Eye (tissue), 1 donor: ENCODE data around the gene METRNL.
A peak's percentile ranks its signal among the peaks of the same experiment; 100 is the strongest.
"Not testable (repeated sequence)": the region's sequence is repeated elsewhere in the genome, so short reads cannot be mapped to it uniquely, and the experiment has no call there.

Experiments used
- DNase-seq: peaks from one replicate; pipeline ENCODE4 v3.0.0-alpha.2; 2015

The METRNL gene

DNA sequence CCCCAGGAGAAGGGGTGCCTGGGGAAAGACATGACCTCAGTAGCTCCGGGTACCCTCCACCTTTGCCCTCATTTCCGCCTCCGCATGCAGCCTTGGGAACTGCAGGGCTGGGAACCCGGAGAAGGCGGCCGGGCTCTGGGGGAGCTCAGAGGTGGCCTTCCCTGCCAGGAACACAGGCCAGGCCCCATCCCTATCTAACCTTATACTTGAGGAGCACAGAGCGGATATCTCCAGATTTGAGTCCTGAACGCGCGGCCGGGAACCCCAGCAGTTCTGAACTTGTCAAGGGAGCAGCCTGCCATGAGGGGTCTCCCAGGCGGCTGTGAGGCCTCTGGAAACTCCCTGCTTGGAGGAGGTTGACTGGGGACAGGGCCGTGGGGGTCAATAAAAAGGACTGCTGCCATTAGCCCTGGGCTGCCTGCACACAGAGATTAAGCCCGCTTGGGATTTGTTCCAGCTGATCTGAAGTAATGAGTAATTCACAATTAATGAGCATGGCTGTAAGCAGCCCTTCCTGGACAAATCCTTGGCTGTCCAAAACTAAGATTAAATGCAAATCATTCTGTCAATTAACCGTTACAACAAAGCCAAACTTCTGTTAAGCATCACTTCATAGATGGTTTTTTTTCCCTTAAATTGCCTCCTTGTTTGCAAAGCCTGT is 26.3 kb upstream of the METRNL start:
- DNase-seq: peak; percentile 78

DNA sequence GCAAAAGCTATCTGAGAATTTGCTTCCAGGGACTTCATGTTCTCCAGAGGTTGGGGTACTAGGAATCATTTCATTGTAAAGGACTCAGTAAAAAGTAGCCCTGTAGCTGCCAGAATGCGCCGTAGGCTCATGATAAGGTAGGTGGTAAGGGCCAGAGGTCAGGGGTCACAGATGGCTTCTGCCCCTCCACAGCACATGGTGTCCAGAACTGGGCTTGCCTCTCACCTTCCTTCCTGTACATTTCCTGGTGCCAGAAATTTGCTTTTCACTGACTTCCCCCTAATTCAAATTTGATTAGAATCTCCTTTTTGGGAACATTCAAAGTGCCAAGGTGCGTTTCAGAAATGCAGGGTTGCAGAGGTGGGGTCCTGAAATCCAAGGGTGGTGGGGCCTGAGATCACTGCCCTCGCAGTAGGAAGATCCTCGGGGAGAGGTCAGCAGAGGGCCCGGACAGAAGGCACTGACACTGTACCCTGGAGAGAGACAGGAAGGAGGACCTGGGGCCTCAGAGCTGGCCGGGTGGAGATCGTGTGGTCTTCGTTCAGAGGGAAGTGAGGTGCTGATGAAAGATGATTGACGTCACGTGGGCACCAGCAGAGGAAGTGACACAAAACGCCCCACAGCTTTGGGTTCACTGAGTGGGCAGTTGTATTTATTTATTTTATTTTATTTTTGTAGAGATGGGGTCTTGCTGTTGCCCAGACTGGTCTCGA is 25.5 kb upstream of the METRNL start:
- no peak for DNase-seq

DNA sequence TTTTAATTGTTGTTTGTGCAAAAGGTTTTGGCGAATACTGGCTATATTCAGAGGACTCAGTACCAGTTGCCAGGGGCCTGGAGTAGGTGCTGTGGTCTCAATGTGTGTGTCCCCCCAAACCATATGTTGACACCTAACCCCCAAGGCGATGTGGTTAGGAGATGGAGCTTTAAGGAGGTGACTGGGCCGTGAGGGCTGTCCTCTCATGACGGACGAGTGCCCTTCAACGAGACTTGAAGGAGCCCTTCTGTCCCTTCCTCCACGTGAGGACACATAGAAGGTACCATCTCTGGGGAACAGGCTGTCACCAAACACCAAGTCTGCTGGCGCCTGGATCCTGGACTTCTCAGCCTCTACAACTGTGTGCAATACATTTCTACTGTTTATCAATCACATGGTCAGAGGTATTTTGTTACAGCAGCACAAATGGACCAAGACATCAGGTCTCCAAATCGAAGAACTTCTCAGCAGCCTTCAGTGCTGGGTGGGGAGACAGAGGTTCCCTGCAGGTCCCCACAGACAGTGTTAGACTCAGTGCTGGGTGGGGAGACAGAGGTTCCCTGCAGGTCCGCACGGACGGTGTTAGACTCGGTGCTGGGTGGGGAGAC is 24.8 kb upstream of the METRNL start:
- DNase-seq: no peak

DNA sequence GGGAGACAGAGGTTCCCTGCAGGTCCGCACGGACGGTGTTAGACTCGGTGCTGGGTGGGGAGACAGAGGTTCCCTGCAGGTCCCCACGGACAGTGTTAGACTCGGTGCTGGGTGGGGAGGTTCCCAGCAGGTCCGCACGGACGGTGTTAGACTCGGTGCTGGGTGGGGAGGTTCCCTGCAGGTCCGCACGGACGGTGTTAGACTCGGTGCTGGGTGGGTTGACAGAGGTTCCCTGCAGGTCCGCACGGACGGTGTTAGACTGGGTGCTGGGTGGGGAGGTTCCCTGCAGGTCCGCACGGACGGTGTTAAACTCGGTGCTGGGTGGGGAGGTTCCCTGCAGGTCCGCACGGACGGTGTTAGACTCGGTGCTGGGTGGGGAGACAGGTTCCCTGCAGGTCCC is 24.2 kb upstream of the METRNL start:
- not testable (repeated sequence) for DNase-seq

DNA sequence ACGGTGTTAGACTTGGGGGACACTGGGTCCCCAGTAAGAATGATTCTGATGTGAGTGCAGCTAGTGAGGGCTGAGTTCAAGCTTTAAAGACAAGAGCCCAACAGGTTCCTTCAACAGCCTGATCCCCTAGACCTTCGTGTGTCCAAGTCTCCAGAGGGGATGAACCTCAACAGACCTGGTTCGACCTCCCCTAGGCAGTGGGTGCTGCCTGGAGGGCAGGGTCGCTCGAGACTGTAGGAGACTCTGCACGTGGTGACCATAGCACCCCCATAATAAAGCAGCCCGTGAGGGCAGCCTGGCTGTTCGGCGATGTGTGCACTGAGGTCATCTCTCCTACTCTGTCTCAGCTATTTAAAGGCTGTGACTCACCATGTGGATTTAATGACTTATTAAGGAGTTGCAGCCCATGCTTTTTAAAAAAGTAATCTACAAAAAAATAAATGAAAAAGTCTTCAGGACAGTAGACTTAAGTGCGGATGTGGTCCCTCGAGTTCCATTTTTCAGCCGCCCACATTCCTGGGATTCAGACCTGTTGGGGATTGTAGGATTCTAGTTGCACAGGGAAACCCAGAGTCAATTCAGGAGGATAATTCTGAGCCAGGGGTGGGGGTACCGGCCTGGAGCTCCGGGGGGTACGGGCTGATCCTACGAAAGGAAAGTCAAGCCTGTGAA is 23.4 kb upstream of the METRNL start:
- DNase-seq: no peak

DNA sequence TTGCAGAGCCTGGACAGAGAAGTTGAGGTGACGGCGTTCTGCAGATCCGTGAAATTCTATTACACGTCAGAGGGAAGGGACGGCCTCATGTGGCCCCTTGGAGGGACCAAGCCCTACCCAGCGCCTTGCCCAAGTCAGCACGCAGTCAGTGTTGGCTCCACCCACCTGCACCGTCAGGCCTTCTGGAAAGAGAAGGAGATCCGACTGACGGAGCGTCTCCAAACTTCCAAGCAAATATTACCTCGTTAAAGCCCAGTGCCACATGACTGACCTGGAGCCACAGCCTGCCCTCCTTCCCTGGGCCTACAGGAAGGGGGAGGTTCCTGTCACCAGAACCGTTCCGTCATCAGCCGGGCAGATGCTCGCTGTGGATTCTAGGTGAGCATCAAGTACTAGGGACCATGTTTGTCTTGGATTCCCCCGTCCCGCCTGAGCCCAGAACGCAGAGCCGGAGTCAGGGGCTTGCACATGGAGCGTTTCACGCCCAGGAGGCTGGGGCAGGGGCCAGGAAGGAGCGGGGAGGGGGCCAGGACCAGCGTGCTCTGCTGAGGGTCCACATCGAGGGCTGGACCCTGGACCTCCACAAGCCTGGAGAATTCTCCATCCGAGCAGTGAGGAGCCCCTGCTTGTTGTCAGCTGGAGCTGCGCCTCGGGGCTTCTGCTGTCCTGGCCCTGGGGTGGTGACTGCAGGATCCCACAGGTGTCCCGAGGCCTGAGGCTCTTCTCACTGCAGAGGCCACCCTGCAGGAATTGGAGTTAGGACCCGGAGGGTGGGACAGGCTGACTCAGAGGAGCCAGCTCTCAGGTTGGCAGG is 22.6 kb upstream of the METRNL start:
- DNase-seq: no peak

DNA sequence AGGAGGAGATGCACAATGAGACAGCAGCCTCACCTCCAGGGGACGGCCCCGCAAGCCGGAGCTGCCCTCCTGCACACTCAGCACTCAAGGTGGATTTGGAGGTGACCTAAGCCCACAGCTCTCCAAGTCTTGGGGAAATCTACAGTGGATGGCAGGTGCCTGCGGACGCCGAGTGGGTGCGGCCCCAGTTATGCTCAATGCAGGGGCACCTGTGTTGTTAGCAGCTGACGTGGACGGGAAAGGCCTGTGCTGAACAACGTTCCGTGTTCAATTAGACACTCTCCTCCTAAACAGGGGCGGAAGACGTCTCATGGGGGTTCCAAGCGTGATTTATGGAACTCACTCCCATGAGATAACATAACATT is 22.0 kb upstream of the METRNL start:
- no peak for DNase-seq

DNA sequence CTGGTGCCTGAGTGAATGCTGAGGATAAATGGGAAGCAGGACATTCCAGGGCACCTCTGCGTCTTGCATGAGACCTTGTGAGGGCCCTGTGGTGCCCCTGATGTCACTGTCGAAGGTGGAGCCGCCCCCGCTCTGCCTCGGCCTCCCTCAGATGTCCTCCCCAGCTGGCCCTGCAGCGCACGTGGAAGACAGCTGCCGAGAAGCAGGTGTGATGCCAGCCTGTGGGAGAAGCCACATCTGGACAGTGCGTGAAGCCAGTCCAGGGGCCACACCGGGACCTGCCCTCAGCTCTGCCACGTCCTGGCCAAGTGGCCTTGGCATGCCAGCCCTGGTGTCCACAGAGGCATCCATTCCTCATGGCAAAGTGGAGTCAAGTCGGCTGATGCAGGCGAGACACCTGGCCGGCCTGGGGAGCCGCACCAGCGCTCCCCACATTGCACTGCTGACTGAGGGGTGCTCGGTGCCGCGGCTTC is 21.6 kb upstream of the METRNL start:
- no peak for DNase-seq

DNA sequence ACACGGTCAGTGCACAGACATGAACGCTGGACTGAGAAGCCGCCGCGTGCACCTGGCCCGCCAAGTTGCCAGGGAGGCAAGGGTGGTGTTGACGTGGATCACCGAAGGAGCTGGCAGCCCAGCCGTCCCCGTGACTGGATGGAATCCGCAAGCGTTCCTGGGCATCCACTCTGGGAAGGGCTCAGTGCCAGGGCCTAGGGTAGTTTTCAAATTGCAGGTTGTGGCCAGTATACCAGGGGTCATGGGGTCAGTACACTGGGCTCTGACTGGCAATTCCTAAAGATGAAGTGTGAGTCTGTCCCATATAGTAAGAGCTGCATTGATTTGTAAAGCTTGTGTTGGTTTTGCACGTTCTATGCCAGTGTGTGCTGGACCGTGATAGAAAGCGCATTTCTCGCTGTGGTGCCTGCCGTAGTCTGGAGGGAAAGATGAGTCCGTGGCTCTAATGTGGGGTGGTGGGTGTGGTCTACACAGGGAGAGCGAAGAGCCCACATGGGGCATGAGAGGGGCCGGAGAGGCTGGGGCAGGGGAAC is 21.1 kb upstream of the METRNL start:
- DNase-seq: no peak

DNA sequence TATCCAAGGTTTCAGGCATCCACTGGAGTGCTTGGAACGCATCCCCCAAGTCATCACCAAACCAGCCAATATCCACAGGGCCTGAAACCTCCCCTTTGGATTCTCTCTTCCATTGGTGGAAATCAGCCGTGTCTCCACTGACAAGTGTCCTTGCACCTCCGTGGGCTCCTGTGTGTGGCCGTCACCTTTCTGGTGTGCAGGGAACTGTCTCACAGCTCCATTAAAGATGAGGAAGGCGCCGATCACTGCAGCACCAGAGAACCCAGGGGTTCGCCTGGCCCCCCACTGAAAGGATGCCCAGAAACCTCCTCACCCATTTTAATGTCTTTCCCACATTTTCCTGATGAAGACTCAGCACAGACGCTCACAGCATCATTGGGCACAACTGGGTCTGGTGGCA is 17.8 kb upstream of the METRNL start:
- no peak for DNase-seq

DNA sequence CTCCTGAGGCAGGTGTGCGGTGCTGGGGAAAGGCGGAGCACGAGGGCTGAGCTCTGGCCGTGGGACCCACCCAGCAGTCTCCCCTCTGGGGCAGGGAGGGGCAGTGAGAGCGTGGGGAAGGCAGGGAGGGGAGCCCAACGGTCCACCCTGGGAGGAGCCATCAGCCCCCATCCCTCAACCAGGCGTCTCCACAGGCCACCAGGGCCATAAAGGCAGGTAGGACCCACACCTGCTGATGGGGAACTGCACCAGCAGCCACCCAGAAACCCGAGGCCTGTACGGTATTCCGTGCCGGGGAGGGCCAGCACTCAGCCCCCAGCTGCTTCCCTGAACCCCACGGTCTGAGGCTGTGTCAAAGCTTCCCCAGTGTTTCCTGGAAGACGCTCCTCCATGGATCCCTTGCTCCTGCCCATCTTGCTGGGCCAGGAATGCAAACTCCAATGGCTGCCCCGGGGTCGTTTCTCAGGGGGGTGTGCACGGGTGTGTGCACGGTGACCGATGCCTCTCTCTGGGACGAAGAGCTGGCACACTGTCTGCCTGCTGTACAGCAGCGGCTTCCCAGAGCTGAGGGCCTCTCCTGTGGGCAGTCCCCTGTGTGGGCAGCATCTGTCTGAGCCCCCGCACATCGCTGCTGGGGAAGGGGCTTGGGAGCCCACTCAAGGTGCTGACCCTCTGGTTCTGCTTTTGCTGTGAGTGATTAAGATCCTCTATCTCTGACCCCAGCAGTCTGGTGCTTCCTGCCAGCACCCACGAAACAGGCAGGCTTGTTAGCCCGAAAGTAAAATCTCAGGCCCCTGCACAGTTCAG is 17.2 kb upstream of the METRNL start:
- DNase-seq: no peak

DNA sequence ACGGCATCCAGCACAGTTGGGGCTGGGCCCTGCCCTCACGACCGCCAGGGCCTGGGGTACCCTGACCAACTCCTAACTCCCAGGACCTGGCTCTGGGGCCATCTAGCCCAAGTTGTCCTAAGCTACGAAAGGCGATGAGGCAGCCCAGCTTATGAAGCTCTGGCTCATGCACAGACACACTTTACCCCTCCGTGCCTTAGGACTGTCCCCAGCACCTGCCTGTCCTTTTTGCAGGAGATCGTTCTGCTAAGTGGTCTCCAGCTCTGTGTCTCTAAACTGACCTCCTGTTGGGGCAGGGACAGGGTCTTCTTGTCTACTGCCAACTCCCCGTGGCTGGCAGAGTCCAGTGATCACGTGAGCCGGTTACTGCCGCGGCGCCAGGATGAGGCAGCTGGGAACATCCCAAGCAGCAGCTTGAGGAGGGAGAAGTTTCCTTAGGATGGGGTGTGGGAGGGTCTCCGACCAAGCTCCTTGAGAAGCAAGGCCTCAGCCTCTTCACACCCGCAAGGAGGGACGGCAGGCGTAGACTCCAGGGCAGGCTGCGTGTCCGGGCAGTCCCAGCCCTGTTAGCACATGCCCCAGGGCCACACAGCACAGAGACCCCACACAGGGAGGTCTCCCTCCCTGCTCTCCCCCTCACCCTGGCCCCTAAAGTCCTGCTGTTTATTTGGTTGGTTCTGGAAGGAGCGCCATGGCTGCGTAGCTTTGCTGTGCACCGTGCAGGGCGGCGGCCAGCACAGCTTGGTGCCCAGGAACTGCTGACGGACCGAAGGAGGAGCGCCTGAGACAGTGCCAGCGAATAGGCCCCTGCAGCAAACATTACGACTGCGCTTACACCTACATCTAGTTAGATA is 16.4 kb upstream of the METRNL start:
- DNase-seq: no peak

DNA sequence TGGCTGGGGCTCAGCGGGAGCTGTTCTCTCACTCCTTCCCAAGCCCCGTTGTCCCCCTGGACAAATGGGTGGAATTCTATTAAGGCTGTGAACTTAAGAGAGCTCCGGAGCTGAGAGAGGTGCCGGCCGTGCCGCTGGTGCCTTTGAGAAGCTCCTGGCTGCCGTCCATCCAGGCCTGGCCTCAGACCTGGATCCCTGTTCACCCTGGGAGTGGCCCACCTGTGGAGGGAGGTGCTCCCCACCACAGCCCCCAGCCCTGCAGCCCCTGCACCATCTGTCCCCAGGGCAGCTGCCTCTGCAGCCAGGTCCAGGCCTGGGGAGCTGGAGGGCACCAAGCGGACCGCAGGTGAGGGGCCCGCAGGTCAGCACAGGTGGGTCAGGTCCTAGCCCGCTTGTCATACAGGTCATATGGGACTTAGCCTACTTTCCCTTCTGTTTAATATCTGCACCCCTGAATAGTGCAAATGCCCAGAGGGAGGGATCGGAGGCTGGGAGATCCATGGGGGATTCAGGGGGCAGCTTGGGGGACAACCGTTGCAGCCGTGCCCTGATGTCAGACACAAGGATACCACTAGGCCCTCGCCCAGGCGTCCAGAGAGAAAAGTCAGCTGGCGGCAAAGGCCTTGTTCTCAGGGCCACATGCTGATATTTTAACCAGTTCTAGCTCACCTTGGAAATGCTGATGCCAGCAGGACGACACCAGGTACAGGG is 15.2 kb upstream of the METRNL start:
- no peak for DNase-seq

DNA sequence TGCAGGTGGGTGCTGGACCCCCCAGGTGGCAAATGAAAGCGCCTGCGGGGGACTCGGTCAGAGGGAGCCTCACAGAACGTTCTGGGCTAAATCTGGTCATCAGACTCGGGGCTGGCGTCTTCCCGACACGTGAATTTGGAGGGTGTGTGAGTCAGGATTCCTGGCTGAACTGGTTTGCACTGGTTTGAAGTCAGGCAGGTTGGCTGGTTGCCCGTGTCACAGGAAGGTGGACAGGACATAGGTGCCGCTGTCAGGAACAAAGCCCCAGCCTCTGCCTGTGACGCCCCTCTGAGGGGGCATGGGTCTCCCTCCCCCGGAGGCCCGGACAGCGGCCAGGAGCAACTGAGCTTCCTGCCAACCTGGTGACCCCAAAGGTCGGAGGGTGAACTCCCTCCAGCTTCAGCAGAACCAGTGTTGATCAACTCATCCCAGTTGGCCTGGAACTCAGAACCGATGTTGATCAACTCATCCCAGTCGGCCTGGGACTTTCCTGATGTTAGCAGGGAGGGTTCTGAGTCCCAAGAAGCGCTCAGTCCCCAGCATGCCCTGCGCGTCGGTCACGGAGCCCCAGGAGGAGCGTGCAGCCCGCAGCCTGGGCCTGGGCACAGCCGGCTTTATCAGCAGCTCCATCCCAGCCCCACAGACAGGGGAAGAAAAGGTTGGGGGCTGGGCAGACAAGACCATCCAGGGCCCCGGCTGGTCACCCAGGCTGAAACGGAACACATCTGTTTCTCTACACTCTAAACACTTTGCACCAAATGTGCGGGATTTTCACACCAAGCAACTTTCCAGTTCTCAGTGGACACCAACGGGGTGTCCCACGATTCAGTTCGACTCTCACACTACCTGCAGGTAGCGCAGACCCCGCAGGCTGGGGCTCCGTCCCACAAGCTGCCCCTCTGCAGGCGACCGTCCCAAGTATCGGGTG is 14.4 kb upstream of the METRNL start:
- DNase-seq: no peak

DNA sequence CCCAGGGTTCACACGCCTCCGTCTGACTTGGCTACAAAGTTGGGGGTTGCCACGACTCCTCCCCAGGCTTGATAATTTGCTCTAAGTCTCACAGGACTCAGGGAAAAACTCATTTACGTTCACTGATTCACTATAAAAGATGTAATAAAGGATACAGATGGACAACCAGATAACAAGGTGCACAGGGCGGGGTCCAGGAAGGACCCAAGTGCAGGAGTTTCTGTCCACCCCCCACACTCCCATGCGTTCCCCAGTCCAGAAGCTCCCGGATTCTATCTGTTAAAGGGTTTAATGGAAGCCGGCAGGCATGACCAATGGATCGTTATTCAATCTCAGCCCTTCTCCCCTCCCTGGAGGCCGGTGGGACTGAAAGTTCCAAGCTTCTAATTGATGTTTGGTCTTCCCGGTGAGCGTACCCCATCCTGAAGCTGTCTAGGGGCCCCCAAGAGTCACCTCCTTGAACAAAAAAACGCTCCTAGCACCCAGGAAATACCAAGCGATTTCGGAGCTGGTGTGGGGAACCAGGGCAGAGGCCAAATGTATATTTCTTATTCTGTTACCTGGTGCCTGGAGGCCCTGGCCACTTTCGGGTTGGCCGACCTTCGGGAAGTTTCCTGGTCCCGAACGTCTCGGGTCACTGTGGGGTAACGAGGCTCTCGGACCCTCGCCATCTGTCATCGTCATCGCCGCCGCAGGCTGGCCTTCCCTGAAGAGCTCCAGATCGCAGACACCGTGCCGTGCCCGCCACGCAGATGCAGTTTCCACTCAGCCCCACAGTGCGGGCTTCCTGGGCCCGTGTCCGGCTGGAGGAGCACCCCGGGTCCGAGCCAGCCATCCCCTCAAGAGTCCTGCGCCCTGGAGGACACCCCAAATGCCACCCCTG is 13.5 kb upstream of the METRNL start:
- no peak for DNase-seq

DNA sequence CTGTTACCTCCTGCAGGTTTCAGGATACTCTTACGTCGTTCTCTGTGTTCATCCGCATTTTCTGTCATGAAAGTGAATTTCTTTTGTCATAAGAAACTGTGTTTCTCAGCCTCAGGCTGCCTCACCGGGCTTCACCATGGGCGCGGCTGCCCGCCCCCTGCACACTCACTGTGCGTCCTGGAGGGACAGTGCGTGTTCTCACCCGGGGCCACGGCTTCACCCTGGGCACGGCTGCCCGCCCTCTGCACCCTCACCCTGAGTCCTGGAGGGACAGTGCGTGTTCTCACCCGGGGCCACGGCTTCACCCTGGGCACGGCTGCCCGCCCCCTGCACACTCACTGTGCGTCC is 12.9 kb upstream of the METRNL start:
- DNase-seq: not testable (repeated sequence)

DNA sequence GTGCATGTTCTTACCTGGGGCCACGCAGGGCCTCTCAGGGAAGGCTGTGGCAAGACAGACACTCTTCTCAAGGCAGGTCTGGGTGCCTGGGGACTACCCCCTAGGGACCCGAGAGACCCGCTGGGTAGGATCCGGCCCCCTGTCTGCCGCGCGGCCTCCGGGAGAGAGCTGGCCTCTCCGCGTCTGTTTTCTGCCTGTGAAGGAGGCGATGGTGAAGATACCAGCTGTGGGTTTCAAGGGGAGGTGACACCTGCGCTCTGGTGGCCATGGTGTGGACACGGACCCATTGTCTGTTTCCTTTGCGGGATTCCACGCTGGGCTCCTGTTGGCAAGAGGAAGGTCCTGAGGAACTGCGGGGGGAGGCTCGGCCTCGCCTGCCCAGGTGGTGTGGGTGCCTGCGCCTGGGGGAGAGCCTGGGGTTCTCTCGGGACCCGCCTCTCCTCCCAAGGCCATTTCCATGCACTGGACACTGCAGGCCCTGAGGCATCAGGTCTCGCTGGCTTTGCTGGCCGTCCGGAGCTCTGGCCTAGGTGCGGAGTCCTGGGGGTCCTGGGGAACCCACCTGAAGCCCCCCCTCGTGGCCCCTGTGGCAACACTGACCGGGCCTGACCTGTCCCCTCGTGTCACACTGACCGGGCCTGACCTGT is 12.2 kb upstream of the METRNL start:
- DNase-seq: no peak
